Erythroblast (primary cell): ENCODE data around the gene BCL2.

Source experiments
- DNase-seq, 2 experiments: peaks; one replicate each; lab custom pipeline; 2025; lab: John Stamatoyannopoulos, UW
- GATA1 ChIP-seq: IDR thresholded peaks from 2 replicates; pipeline ENCODE4 v1.6.1; 2011; ENCODE audit warnings: low read depth, mild to moderate bottlenecking, control low read depth, low read length, moderate library complexity
- POLR2A ChIP-seq: IDR thresholded peaks from 2 replicates; pipeline ENCODE4 v1.6.1; 2011; ENCODE audit warnings: mild to moderate bottlenecking, low read length

The BCL2 gene

GRCh38 chr18:63096327-63096874 is 223.2 kb downstream of the BCL2 start:
- DNase-seq, result no peak
- no peak for TF ChIP-seq GATA1
- TF ChIP-seq POLR2A, result no peak

DNA sequence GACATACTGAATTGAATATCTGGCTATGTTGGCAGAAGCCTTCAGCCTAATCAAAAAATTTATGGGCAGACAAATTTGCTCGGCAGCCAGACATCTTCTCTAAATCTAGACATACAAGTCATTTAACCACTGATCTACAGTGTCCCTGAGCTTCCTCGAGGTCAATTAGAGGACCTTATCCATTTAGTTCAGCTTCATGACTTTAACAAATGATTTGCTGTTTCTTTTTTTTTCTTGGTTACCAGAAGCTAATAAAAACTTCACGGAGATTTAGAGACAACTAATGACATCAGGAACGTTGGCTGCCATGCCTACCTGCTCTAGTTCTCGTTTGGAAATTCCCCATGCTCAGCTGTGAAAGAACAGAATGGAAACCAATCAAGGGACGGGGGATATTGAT is 223.8 kb downstream of the BCL2 start:
- no peak for DNase-seq
- TF ChIP-seq GATA1 (no peak), POLR2A (no peak)

DNA sequence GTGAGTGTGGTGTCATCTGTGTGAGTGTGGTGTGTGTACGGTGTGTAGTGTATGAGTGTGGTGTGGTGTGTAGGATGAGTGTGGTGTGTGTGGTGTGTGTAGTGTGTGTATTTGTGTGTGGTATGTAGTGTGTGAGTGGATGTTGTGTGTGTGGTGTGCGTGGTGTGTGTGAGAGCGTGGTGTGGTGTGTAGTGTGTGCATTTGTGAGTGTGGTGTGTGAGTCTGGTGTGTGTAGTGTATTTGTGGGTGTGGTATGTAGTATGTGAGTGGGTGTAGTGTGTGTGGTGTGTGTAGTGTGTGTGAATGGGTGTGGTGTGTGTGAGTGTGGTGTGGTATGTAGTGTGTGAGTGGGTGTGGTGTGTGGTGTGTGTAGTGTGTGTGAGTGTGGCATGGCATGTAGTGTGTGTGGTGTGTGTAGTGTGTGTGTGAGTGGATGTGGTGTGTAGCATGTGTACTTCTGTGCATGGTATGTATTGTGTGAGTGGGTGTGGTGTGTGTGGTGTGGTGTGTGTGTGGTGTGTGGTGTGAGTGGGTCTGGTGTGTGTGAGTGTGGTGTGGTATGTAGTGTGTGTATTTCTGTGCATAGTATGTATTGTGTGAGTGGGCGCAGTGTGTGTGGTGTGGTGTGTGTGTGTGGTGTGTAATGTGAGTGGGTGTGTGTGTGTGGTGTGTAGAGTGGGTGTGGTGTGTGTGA is 227.8 kb downstream of the BCL2 start:
- no peak for TF ChIP-seq GATA1
- TF ChIP-seq POLR2A, result no peak

GRCh38 chr18:63090334-63090733 is 229.2 kb downstream of the BCL2 start:
- DNase-seq, result no peak
- TF ChIP-seq GATA1, result no peak
- TF ChIP-seq POLR2A, result no peak

More for the DNA sequence above, 227.8 kb downstream of the BCL2 start:
- DNase-seq, result peak; percentile 27 to 37

DNA sequence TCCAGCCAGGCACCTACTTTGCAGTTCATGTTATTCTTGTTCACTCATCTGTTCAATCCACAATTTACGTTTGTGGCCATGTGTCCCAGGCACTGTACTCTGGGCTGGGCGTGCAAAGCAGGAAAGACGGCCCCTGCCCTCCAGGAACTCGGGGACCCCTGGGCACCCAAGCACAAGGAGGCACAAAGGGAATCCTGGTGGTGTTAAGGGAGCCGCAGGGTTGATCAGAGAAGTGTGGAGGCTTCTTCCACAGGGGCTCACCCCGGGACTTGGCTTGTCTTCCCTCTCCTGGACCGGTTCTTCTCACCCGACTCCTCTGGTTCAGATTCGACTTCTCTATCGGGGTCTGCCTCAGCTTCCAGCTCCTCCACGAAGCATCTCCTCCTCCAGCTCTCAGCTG is 230.5 kb downstream of the BCL2 start:
- no peak for TF ChIP-seq GATA1
- TF ChIP-seq POLR2A, result no peak
- DNase-seq, result no peak

DNA sequence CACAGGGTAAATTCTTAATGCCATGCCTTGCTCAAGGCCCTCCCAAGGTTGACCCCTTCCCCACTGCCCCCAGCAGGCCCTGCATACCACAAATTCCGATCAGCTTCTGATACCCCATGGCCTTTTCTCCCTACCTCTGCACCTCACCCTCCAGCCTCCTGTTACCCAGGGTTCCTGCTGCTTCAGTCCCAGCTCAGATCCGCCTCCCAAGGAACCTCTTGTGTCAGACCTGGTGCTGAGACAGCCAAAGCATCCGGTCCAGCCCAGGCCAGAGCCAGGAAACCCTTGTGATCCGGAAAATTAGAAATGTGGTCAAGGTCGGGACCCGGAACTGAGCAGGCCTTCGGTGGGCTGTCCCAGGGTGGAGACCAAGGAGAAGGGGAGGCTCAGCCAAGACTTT is 231.3 kb downstream of the BCL2 start:
- TF ChIP-seq GATA1, result no peak
- no peak for TF ChIP-seq POLR2A
- no peak for DNase-seq

GRCh38 chr18:63087421-63088230 is 231.9 kb downstream of the BCL2 start:
- TF ChIP-seq GATA1 (no peak), POLR2A (no peak)
- DNase-seq, result no peak

DNA sequence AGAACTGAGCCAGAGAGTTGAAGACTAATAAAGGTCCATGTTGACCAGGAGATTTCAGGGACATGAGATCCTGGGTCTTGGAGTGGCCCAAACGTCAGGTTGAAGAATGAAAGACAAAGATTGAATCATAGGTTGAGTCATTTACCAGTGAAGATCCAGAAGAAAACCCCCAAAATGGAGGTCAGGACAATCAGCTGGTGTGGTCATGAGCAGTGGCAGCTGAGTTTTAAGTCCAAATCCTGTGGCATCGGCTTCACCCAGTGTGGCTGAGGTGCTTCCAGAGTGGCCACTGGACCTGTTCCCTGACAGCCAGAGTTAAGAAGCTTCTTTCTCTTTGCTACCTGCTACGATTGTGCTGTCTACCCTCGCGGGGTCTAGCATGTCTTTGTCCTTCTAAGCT is 234.0 kb downstream of the BCL2 start:
- no peak for DNase-seq
- TF ChIP-seq POLR2A (no peak), GATA1 (no peak)

GRCh38 chr18:63084219-63084618 is 235.3 kb downstream of the BCL2 start:
- TF ChIP-seq GATA1 (no peak), POLR2A (no peak)
- DNase-seq, result no peak

DNA sequence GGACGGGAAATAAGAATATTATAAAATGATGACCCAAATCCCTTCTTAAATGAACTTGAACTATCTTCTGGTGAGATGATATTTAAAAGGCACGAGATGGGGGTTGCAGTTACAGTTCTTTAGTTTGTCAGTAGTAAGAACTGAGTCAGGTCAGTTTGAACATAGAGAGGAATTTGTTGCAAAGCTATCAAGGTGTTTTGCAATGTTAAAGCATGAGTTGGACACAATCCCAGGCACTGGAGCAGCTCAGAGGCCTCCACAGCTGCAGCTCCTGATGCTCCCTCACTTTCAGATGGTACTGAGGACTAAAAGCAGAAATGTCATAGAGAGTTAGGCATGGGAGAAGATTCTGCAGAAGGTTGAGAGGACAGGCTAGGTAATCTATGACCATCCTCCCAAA is 236.0 kb downstream of the BCL2 start:
- no peak for DNase-seq
- TF ChIP-seq POLR2A (no peak), GATA1 (no peak)

DNA sequence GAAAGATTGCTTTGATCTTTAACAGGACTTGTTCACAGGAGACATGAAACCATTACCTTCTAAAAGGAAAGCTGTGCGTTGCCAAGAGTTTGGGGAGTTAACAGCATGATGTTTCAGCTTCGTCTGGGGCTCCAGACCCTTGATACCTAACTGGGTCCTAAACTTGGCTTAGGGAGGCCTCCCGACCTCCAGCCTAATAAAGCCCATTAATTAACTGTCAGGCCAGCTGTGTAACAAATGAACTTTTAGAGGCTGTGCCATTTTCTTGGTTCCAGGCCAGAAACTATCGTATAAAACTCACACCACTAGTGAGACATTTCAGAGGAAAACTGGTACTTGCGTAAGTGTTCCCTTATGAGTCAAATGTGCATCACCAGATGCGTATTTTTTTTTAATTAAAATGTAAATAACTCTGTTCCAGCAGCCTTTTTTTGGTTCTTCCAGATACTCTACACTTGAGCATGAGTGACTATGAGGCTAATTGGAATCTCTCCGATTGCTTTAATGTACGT is 236.5 kb downstream of the BCL2 start:
- DNase-seq, result no peak
- TF ChIP-seq GATA1 (no peak), POLR2A (no peak)

DNA sequence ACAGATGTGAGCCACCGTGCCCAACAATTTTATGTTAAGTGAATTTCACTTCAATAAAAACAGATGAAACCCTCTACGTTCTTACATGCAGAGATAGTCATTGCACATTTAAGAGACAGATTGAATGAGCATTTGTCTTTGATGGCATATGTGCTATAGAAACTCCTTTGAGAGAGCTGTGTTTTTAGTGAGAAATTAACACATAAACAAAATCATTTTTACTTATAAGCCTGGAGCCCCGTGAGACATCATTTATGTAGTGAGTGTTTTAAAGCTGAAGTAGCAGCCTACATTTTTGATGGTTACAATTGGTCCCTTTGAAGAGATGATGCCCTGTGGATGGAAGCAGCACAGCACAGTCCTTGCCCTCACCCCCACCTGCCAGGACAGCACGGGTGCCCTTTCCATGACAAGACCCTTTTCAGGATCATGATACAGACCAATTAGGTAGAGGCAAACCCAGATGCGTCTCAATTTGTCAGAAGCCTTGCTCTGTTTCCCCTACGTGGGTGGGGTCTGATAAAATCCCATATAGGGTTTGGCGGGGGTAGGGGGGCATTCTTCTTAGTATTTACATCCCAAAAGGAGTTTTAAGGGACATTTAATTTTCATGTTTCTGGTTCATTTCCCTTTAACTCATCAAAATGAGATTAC is 237.1 kb downstream of the BCL2 start:
- DNase-seq, result no peak
- TF ChIP-seq GATA1, result no peak
- no peak for TF ChIP-seq POLR2A

DNA sequence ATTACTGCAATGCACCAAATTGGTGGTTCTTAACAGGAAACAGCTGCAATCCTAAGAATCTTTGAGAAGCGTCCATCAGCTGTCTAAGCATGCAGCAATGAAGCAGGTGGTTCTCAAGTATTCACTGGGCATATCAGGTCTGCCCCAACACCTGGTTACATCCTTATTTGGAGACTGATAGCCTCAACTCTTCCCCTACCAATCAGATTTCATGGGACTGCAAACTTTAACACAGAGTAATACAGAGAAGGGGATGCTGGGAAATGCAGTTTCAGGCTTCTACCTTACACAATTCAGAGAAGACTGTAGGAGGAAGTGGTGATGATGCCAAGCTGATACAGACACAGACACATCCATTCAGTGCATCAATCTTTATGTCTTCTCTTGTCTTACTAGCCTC is 240.5 kb downstream of the BCL2 start:
- TF ChIP-seq POLR2A (no peak), GATA1 (no peak)
- DNase-seq, result no peak
